Ramos (cell line): ENCODE measurements around the gene RALGAPA2.
"Not testable (repeated sequence)": the region's sequence is repeated elsewhere in the genome, so short reads cannot be mapped to it uniquely, and the experiment has no call there.

Source experiments
- in situ Hi-C: fragments of 300-500 bp; cut with MboI; formaldehyde crosslinking; loops from one replicate; pipeline ENCODE4 v1.14.3; 2022; ENCODE audit warnings: low sequenced_read_pairs; ENCODE audit not compliant: unreplicated experiment

RALGAPA2 gene

GRCh38 chr20:20549704-20550103 is 162.7 kb downstream of the RALGAPA2 start:
- in situ Hi-C loops: loop anchor here (25.0 kb wide), 1 partner anchor 462 kb away; no protein-coding TSS in a partner anchor

- in situ Hi-C loops: no loop called here
Measured at GRCh38 chr20:20549267-20549612, 163.2 kb downstream of the RALGAPA2 start.

- in situ Hi-C loops: no loop called here
Measured at GRCh38 chr20:20548527-20549266, 163.7 kb downstream of the RALGAPA2 start.

DNA sequence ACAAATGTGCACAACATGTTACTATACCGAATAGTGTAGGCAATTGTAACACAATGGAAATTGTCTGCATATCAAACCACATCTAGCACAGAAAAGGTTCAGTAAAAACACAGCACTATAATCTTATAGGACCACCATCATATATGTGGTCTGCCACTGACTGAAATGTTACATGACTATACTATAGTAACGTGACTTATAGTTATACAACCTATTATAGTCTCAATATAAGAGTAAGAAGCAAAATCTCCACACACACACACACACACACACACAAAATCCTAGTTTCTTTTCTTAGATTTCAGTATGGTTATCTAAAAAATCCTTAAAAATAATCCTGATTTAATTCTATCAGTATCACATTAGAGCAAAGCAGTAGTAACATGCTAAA is 164.6 kb downstream of the RALGAPA2 start:
- in situ Hi-C loops: no loop called here

DNA sequence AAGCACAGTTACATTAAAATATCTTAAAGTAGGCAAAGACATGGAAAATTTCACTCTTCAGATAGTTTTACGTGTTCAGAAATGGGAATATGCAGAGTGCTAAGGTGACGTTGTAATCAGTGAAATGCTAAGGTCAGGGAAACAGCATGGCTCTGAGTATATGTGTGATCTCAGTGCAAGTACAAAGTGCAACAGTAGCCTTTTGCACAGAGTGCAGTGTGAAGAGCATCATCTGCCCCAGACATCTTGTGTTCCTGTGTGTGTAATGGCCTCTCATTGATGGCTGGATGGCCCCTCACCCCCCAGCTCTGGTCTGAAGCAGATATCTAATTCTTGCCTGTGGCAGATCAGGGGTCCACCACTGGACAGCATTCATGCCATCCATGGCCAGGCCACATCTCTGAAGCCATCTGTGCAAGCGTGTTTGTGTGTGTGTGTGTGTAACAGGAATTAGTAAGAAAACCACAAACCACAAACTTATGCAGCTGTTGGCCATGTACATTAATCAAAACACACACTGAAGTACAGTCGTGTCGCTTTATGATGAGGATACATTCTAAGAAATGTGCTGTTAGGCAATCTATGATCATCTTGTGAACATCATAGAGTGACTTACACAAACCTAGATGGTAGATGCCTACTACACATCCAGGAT is 165.1 kb downstream of the RALGAPA2 start:
- in situ Hi-C loops: no loop called here

DNA sequence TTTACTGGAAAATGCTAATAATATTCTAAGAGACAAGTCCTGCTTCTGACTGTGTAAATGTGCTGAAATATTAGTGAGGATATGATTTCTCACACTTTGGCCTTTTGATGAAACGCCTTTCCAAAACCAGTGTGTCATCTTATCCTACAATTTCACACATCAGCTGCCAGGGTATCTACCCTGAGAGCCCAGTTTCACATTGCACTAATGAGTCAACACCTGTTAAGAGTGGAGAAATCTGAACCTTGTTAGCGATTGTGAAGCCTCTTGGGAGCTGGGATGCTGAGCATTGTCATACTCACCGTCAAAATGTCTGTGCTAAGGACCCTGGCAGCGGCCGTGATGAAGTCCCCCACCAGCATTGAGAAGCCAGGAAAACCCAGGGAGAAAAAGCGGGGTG is 166.0 kb downstream of the RALGAPA2 start:
- in situ Hi-C loops: no loop called here

- in situ Hi-C loops: not testable (repeated sequence)
Measured at GRCh38 chr20:20543348-20543747, 169.1 kb downstream of the RALGAPA2 start.

DNA sequence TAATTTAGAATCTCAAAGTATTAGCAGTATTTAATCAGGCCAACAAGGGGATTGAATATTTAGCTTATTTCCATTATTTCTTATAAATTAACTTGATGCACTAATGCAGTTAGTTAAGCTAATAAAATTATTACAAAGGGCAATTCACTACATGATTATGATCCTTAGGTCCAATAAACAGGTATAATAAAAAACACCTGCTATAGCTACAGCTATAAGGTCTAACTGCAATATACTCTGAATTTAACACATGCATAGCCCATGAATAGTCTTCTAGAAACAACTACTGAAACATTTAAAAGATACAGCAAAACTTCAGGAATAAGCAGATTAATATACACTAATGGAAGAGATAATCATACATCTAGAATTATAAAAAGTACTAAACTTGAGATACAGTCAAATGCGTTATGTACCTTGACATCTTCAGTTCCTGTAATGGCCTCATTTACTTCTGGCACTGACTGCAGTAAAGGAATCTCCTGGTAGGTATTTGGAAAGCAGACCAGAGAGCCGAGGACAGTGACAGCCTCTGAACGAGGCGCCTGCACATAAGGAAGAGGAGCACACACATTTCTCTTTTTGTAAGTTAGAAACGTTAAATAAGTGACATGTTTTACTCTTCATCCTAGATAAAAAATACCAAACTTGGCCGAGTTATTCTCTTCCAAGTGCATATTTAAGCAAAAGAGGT is 176.1 kb downstream of the RALGAPA2 start:
- in situ Hi-C loops: no loop called here

- in situ Hi-C loops: no loop called here
Measured at GRCh38 chr20:20535051-20535450, 177.4 kb downstream of the RALGAPA2 start.

DNA sequence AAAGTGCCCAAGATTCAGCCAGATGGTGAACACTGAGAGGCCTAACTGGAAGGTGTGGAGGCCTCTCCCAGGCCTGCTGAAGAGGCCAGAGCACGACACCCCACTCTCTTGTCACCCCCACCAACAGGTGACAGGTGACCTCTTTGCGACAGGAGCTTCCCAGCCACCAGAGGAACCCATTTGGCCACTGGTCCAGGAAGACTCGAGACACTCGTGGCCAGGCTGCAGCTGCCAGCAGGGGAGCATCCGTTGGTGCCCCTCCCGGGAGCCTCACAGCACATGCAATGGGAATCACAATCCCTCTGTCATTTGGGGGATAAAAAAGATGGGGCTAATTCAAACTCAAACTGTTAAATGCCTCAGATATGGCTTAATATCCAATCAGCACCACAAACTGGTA is 181.2 kb downstream of the RALGAPA2 start:
- in situ Hi-C loops: no loop called here

DNA sequence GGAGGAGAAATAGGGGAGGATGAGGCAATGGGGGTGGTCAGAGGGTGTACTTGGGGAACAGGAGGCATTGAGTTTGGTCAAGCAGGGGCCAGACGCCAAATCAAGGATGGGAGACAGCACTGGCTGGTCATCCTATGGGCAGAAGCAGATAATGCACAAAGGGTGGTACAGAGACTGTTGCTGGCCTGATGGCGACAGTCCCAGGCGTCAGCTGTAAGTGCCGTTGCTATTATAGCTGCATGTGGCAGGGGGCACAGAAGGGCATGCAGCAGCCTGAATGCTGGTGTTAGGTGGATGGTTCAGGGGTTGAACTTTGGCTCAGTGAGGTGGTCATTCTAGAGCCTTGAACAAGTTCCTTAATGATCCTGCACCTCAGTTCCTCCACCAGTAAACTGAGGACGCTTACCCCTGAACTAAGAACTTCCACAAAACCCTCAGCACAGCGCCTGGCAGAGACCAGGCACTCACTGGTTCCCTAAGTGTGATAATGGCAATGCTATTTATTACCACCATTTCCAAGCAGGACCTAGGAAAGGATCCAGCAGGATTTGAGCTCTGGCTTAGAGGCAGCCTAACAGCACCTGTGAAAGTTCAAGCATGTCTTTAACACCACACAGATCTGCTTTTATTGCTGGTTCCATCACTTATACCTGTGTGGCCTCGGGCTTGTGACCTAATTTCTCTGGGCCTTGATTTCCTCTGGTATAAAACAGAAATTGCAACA is 181.9 kb downstream of the RALGAPA2 start:
- in situ Hi-C loops: no loop called here

DNA sequence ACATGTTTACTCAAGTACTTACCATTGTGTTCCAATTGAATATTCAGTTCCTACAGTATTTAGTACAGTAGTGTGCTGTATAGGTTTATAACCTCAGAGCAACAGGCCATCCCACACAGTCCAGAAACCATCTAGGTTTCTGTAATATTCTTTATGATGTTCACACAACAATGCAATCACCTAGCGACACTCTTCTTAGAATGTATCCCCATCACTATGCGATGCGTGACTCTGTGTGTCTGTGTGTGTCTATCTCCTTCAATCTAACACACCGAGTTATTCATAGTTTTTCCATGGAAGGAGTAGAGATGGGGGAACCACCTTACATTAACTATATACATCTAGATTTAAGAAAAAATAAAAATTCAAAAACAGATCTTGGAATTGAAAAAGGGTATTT is 182.8 kb downstream of the RALGAPA2 start:
- in situ Hi-C loops: no loop called here

GRCh38 chr20:20528861-20529260 is 183.6 kb downstream of the RALGAPA2 start:
- in situ Hi-C loops: no loop called here

DNA sequence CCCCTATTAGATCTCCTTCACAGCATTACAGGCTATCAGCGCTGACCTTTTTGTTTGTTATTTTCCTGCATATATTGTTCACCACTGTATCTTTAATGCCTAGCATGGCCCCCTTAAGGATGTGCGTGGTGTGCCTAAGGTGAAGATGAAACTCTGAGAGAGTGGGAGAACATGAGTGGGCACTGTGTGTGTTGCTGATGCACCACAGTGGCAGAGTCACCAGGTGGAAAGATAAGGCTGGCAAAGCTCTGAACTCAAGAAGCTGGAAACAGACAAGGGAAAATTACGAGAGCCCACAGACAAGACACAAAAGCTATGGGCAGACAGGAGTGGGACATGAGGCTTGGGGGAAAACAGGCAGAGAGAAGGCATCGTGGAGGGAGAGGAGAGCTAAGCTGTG is 184.8 kb downstream of the RALGAPA2 start:
- in situ Hi-C loops: no loop called here

- in situ Hi-C loops: no loop called here
Measured at GRCh38 chr20:20525756-20526155, 186.7 kb downstream of the RALGAPA2 start.

- in situ Hi-C loops: no loop called here
Measured at GRCh38 chr20:20525214-20525613, 187.2 kb downstream of the RALGAPA2 start.

- in situ Hi-C loops: no loop called here
Measured at GRCh38 chr20:20524756-20525155, 187.7 kb downstream of the RALGAPA2 start.

DNA sequence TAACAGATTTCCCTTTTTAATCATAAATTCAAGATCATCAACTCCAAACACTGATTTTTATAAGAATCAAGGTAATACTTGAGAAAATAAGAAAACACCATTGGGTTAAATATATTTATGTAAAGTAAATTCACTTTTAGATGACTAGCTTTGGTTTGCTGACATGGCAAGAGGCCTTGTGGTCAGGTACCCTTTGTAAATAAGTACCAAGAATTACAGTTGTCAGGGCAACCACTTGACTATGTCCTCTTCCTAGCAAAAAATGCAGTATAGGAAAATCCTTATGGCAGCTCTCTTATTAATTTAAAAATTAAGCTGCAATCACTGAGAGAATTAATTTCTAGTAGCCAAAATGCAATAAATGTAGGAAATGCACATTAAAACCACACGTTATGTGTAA is 190.7 kb downstream of the RALGAPA2 start:
- in situ Hi-C loops: no loop called here

DNA sequence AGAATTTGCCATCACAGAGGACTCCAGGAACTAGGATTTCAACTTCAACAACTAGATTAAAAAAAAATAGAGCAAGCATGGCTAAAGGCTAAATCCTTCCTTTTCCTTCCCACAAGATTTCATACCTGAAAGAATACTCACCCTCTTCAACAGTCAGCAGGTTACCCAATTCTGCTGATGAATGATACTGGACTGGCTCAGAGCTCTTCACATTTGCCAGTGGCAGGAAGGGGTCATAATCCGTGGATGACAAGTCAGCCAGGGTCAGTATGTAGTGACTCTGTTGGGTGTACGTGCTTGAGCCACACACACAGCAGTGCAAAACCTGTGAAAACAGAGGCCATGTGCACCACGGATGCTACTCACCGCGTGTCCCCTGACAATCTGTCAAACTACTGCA is 191.7 kb downstream of the RALGAPA2 start:
- in situ Hi-C loops: no loop called here

DNA sequence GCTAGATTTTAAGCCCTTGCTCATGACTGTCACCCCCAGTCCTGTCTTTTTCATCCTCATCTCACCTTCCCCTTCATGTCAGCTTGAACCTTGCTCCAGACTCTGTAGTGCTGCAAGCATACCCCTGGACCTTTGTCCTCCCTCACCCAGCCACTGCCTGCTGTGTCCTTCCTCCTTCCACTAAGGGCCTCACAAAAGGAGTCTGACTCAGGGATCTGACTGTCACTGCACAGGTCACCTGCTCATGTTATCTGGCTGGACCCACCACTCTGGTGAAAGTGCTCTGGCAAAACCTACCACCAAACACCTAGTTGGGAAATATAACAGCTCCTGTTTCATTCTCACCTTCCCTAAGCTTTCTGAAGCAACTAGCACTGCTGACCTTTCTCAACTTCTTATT is 193.2 kb downstream of the RALGAPA2 start:
- in situ Hi-C loops: no loop called here

DNA sequence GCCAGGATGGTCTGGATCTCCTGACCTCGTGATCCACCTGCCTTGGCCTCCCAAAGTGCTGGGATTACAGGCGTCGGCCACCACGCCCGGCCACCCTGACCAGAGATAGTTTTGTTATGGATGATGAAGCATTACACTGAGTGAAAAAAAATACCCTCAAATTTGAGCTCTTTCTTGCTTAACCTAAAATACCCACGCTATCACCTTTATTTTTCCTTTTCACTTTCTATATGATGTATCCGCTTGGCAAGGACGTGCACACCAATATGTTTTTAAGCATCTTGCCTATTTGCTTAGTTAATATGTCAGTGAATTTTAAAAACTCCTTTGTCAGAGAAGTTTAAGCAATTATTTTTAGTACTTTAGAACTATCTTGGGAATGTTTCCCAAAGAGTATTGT is 194.2 kb downstream of the RALGAPA2 start:
- in situ Hi-C loops: no loop called here
